OCI-M2 (cell line): ENCODE data around the gene DALRD3.

ENCODE experiments used
- DNase-seq: peaks from one replicate; lab custom pipeline; 2025; ENCODE audit not compliant: unreplicated experiment; lab: John Stamatoyannopoulos, UW

The DALRD3 gene, protein sequence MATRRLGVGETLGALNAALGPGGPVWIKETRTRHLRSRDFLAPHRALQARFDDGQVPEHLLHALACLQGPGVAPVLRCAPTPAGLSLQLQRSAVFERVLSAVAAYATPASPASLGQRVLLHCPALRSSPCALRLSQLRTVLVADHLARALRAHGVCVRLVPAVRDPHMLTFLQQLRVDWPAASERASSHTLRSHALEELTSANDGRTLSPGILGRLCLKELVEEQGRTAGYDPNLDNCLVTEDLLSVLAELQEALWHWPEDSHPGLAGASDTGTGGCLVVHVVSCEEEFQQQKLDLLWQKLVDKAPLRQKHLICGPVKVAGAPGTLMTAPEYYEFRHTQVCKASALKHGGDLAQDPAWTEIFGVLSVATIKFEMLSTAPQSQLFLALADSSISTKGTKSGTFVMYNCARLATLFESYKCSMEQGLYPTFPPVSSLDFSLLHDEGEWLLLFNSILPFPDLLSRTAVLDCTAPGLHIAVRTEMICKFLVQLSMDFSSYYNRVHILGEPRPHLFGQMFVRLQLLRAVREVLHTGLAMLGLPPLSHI

GRCh38 chr3:49017971-49018706 lies at the start of gene DALRD3:
DALRD3 (minus strand) TSS chr3:49018580; CDS start chr3:49018564, 16 bp downstream.
- no peak for DNase-seq

DNA sequence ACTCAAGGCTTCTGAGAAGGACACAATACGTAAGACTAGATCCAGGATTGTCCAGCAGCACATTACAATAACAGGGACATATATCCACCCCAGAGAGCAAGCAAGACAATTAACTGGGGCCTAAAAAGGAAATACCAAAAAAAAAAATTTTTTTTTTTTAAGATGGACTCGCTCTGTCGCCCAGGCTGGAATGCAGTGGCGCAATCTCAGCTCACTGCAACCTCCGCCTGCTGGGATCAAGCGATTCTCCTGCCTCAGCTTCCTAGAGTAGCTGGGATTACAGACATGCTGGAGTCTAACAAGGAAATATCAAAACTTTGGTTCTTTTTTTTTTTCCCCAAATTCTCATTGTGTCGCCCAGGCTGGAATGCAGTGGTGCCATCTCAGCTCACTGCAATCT lies 39.6 kb upstream of the DALRD3 start:
- DNase-seq: no peak

GRCh38 chr3:49057268-49057667 lies 38.9 kb upstream of the DALRD3 start:
- no peak for DNase-seq

DNA sequence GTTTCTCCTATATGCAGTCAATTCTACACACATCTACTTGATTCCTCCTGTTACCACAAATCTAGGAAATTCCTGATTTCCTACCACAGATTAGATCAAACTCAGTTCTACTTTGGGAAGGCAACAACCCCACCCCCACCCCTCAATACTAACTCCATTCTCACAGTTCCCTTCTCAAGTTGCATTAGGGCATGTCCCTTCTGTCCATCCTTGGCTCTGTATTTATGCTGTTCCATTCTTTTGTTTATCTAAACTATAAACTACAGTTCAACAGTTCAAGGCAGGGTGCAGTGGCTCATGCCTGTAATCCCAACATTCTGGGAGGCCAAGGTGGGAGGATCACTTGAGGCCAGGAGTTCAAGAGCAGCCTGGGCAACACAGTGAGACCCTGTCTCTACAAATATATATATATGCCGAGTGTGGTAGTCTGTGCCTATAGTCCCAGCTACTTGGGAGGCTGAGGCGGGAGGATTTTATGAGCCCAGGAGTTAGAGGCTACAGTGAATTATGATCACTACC lies 36.0 kb upstream of the DALRD3 start:
- DNase-seq: no peak

GRCh38 chr3:49053543-49053942 lies 35.2 kb upstream of the DALRD3 start:
- no peak for DNase-seq

DNA sequence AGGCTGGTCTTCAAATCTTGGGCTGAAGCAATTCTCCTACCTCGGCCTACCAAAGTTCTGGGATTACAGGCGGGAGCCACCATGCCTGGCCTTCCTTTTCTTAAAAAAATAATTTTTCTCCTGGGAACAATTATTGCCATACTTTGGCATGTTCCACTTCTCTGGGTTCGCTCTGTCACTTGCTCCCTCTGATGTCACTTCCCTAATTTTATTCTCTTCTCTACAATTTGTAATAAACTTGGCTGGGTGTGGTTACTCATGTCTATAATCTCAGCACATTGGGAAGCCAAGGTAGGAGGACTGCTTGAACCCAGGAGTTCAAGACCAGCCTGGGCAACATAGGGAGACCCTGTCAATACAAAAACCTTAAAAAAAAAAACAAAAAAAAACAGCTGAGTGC lies 16.9 kb upstream of the DALRD3 start:
- no peak for DNase-seq

DNA sequence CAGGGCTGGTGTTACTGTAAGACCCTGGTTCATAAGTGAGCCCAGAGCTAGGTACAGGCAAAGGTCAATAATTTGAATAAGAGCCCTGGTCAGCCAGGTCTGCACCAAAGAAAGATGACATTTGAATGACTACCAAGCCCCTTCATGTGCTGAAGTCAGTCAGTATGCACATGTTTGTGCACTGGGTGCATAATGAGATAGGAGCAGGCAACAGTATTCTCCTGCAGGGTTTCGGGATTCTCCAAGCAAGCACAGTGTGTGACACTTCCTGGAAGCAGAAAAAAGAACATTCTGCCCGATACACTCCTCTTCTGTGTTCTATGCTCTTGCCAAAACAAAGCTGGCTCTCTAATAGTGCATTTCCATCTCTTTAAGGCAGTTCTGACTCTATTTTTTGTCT lies 16.3 kb upstream of the DALRD3 start:
- no peak for DNase-seq

DNA sequence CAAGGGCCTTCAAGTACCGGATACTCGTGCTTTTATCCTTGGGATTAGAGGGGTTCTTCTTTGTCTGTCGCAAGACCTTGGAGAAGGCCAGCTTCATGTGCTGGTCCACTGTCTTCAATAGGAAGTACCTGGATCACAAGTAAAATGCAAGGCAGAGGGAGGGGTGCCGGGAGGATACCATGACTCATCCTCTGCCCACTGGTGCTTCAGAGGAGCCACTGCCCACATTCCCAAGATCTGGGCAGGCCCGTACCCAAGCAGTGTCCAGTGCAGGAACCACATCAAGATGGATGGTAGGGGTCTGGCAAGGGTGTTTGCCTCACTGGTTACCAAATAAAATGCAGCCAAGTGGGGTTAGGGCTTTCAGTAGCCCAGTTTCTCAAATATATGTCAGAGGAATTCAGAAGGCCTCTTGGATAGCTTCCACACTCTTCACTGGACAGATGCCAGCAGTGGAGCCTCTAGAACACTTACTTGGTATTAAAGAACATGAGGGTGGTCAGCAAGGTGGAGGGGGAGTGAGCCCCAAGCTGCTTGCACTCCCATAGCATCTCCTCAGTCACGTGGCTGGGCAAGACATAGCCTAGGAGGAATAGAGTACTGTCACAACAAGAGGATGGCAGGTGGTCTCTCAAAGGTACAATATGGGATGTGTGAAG lies 14.4 kb upstream of the DALRD3 start:
- no peak for DNase-seq

DNA sequence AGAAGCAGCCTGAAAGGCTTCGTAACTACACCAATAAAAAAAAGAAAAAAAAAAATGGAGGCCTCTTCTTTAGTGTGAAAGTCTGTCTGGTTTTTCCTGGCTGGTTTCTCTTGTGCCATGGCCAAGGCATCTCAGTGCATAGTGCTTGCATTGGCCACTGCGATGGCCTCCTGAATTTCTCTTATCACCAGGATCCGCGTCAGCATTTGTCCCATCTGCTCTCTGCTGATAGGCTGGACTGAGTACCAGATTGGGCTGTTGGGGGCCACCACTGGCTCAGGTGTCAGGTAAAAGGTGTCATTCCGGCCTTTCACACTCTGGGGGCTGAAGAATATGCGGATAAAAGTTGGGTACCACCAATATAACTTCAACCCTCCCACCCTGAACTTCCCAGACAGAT lies 11.9 kb upstream of the DALRD3 start:
- no peak for DNase-seq

DNA sequence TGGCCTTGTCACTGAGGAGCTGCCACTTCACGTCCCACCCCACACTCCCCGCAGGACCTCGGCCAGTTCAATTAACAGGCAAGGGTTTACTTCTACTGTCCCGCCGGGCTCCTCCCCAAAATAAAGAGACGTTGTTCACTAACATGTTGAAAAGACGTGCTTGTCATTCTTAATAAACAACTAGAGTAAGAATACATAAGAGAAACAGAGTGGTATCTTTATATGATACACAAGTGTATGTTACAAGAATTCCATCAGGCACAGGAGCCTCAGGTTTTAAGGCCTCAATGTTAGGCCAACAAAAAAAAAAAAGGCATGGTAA lies 11.1 kb upstream of the DALRD3 start:
- DNase-seq: no peak

- DNase-seq: peak; percentile 60
Observed at GRCh38 chr3:49028673-49029562, 10.5 kb upstream of the DALRD3 start, which contains the start of gene IMPDH2. IMPDH2 (minus strand) TSS chr3:49029398; CDS start chr3:49029350, 48 bp downstream.

DNA sequence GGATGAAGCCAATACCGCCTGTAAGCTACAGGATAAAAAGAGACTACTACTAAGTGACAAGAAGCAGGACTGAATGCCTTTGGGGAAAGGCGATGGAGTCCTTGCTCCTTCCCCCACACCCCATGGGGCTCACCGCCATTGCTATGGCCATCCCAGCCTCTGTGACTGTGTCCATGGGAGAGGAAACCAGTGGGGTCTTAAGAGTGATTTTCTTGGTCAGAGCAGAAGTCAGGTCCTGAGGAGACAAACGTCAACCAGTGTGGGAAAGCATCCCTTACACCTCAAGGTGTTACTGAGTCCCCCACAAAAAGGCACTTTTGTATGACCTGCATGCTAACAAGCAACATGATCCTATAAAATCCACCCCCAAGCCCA lies 9.9 kb upstream of the DALRD3 start:
- no peak for DNase-seq

DNA sequence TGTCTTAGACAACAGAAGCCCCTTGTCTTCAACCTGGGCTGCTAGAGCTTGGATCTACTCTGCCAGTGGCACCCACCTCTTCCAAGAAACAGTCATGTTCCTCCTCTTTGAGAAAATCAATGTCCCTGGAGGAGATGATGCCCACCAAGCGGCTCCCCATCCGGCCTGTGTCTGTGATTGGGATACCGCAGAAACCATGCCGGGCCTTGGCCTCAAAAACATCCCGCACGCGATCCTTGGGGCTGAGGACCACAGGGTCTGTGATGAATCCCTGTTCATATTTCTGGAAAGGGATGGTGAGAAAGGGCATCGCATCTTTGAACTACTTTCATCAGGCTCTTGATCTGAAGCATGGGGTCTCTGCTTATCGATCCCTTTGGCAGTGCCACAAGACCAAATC lies 9.3 kb upstream of the DALRD3 start:
- DNase-seq: no peak

- no peak for DNase-seq
Observed at GRCh38 chr3:49026536-49026935, 8.2 kb upstream of the DALRD3 start.

DNA sequence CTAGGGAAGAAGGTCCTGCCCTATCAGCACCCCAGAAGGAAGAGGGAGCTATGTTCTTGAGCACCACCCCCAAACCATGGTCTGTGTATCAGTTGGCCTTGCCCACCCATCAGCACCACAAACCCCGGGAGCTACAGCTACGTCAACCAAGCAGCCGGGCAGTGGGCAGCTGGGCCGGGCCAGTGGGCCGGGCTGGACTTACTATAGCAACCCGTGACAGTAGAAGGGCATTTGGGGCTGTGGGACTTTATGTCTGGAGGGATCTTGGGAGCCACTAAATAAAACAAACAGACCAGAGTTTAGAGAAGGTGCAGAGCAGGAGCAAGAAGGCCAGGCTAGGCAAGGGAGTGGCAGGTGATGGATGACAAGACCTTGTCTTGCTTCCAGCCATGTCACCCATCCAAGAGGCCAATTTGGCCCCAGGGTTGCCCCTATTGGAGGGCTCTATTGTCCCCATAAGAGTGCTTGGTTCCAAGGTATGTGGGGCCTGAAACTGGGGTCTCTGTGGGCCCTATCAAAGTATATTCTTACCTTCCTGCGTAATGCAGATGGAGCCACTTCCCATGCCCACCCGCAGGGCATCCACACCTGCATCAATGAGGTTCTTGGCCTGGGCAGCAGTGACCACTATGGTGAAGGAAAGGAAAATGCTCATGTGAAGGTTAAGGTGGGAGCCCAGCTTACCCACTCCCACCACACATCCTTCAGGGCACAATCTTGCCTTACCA lies 7.6 kb upstream of the DALRD3 start:
- no peak for DNase-seq

- DNase-seq: peak; percentile 41
Observed at GRCh38 chr3:49025005-49025792, 6.8 kb upstream of the DALRD3 start.

DNA sequence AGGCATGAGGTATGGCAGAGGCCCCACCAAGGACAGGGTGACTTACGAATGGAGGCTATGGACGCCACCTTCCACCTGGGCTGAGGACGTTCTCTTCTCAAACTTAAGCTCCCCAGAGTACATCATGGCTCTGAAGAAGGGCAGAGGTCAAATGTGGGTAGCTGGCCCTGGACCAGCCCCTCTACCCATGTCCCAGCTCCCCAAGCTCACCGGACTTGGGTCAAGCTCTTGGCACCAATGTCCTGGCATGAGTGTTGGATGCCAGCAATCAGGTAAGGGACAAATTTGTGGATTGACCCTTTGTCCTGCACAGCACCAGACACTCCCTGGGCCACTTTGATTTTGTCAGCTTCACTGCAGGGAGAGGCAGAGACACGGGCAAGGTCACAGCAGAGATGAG lies 6.1 kb upstream of the DALRD3 start:
- no peak for DNase-seq

DNA sequence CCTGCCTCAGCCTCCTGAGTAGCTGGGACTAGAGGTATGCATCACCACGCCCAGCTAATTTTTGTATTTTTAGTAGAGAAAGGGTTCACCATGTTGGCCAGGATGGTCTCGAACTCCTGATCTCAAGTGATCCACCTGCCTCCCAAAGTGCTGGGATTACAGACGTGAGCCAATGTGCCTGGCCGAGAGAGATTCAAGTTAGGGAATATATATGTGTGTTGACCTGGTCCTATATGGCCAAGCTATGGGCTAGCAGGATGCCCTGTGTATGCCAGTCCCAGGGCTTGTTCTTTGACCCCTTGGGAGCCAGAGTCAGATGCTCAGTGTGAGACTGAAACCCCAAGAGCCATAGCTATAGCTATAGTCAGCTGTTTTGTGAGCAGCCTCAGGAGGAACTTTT lies 5.4 kb upstream of the DALRD3 start:
- DNase-seq: no peak

GRCh38 chr3:49022688-49023171 lies 4.3 kb upstream of the DALRD3 start:
- no peak for DNase-seq
